Upper lobe of left lung (tissue), 4 donors: ENCODE data around the gene POU3F1.

Source experiments
- CTCF ChIP-seq, 6 experiments: fragments of 450-650 bp in 4 of 6; fragments of 200-600 bp in 2 of 6; sonication (generic) in 2 of 6; IDR thresholded peaks; one replicate each; pipeline ENCODE4 v1.5.1; 2016 to 2019; ENCODE audit warnings: antibody characterized with exemption in 6 of 6
- POLR2A ChIP-seq, 4 donors: fragments of 450-650 bp; IDR thresholded peaks; one replicate each; pipeline ENCODE4 v1.5.1; 2016 to 2017; ENCODE audit warnings: antibody characterized with exemption in 4 of 4, mild to moderate bottlenecking in 2 of 4
- POLR2AphosphoS5 ChIP-seq, 2 donors: sonication (generic); formaldehyde crosslinking; IDR thresholded peaks; one replicate each; pipeline ENCODE4 v1.5.1; 2017; ENCODE audit warnings: antibody characterized with exemption in 2 of 2

GRCh38 chr1:37998089-37998808 lies 48.3 kb downstream of the POU3F1 start:
- TF ChIP-seq POLR2AphosphoS5 (IDR thresholded peaks at IDR 0.05) (no peak), CTCF (IDR thresholded peaks at IDR 0.05) (no peak), POLR2A (IDR thresholded peaks at IDR 0.05) (no peak)
